DND-41 (cell line): ENCODE results near the gene SLC7A11.

Source experiments
- CTCF ChIP-seq: IDR thresholded peaks from 2 replicates; pipeline ENCODE4 v1.5.1; 2012; ENCODE audit warnings: borderline replicate concordance, low read length, moderate library complexity, mild to moderate bottlenecking; ENCODE audit not compliant: poor library complexity, severe bottlenecking; ENCODE audit errors: extremely low read depth
- EZH2 ChIP-seq: IDR thresholded peaks from 3 replicates; pipeline ENCODE4 v1.6.1; 2012; ENCODE audit warnings: borderline replicate concordance, low read depth, mild to moderate bottlenecking, moderate library complexity, low read length, inconsistent platforms; ENCODE audit not compliant: severe bottlenecking

GRCh38 chr4:138267835-138268234 lies 25.7 kb upstream of the SLC7A11 start:
- TF ChIP-seq CTCF (no peak), EZH2 (no peak)
